IMR-90 (cell line): ENCODE measurements around the gene MVP. TPM values are rescaled to one million over a fixed set of nuclear protein-coding genes. Genes with fewer than 3 reads are reported as not detected.

Experiments
- ATAC-seq: fragments of 200-7000 bp; cut with Tn5 transposase; 2 replicates; pipeline ENCODE4 v1.9.1; 2020; ENCODE audit warnings: low read depth, mild to moderate bottlenecking, moderate library complexity
- BruUV-seq: library from RNA; stranded (reverse); fragments of 400-500 nt; replicated peaks from 2 replicates; lab custom pipeline; 2021; lab: Mats Ljungman, UMichigan
- CTCF ChIA-PET: fragments of 300-600 bp; formaldehyde crosslinking; extraction: SDS; loops from one replicate; lab custom pipeline; 2021; ENCODE audit warnings: antibody characterized with exemption; lab: Yijun Ruan, JAX
- POLR2A ChIA-PET: fragments of 300-600 bp; sonication (Branson Sonifier 250); formaldehyde crosslinking; loops from one replicate; lab custom pipeline; 2022; ENCODE audit warnings: antibody characterized with exemption; ENCODE audit not compliant: unreplicated experiment; lab: Charles Lee
- DNase-seq: peaks from one replicate; pipeline ENCODE4 v3.0.0; 2013
- H2AFZ ChIP-seq: replicated peaks from 2 replicates; pipeline ENCODE3; 2013; ENCODE audit warnings: low read length, mild to moderate bottlenecking; ENCODE audit not compliant: poor library complexity
- H2AK5ac ChIP-seq: 2 replicates; pipeline ENCODE4 v1.6.1; 2013; ENCODE audit warnings: low read depth, low read length, inconsistent platforms
- H2AK9ac ChIP-seq: replicated peaks from 2 replicates; pipeline ENCODE3; 2013; ENCODE audit warnings: mild to moderate bottlenecking, low read depth, low read length, moderate library complexity; ENCODE audit not compliant: poor library complexity
- H2BK120ac ChIP-seq: 2 replicates; pipeline ENCODE4 v1.6.1; 2013; ENCODE audit warnings: low read depth, low read length, inconsistent platforms
- H2BK15ac ChIP-seq: 3 replicates; pipeline ENCODE4 v1.6.1; 2013; ENCODE audit warnings: low read depth, low read length, inconsistent platforms
- H2BK20ac ChIP-seq: 2 replicates; pipeline ENCODE4 v1.6.1; 2013; ENCODE audit warnings: low read depth, mild to moderate bottlenecking, inconsistent platforms, low read length, moderate library complexity
- H2BK5ac ChIP-seq: 2 replicates; pipeline ENCODE4 v1.6.1; 2013; ENCODE audit warnings: mild to moderate bottlenecking, low read depth, low read length, inconsistent platforms; ENCODE audit not compliant: poor library complexity, severe bottlenecking
- H3K14ac ChIP-seq: replicated peaks from 2 replicates; pipeline ENCODE4 v1.6.1; 2013; ENCODE audit warnings: low read depth, low read length, inconsistent platforms
- H3K18ac ChIP-seq: 2 replicates; pipeline ENCODE4 v1.6.1; 2013; ENCODE audit warnings: low read depth, low read length, control low read depth
- H3K23ac ChIP-seq: 2 replicates; pipeline ENCODE4 v1.6.1; 2013; ENCODE audit warnings: low read depth, low read length, inconsistent platforms
- H3K27ac ChIP-seq: 2 replicates; pipeline ENCODE4 v1.5.1; 2013; ENCODE audit warnings: mild to moderate bottlenecking, control low read depth, low read length; ENCODE audit not compliant: insufficient read depth
- H3K27me3 ChIP-seq: 2 replicates; pipeline ENCODE4 v1.6.1; 2013; ENCODE audit warnings: low read length; ENCODE audit not compliant: control insufficient read depth, insufficient read depth
- H3K36me3 ChIP-seq: 2 replicates; pipeline ENCODE4 v1.6.1; 2013; ENCODE audit warnings: low read length, mixed read lengths; ENCODE audit not compliant: control insufficient read depth, insufficient read depth
- H3K4ac ChIP-seq: 2 replicates; pipeline ENCODE4 v1.6.1; 2013; ENCODE audit warnings: low read depth, low read length, inconsistent platforms
- H3K4me1 ChIP-seq: 2 replicates; pipeline ENCODE4 v1.6.1; 2013; ENCODE audit warnings: low read length, mixed read lengths; ENCODE audit not compliant: control insufficient read depth, insufficient read depth
- H3K4me2 ChIP-seq: 2 replicates; pipeline ENCODE4 v1.6.1; 2013; ENCODE audit warnings: low read depth, mild to moderate bottlenecking, control low read depth, low read length, moderate library complexity
- H3K4me3 ChIP-seq: 2 replicates; pipeline ENCODE4 v1.5.1; 2013; ENCODE audit warnings: low read depth, mild to moderate bottlenecking, control low read depth, low read length, moderate library complexity; ENCODE audit not compliant: insufficient read depth
- H3K56ac ChIP-seq: 2 replicates; pipeline ENCODE4 v1.6.1; 2013; ENCODE audit warnings: low read length, inconsistent platforms; ENCODE audit not compliant: insufficient read depth; ENCODE audit errors: extremely low read depth
- H3K79me1 ChIP-seq, 2 experiments: 2 replicates each; pipeline ENCODE4 v1.6.1; 2013; ENCODE audit warnings: low read length in 2 of 2, inconsistent platforms in 1 of 2, low read depth in 1 of 2
- H3K9ac ChIP-seq: 2 replicates; pipeline ENCODE4 v1.6.1; 2013; ENCODE audit warnings: low read depth, low read length, control low read depth
- H3K9me1 ChIP-seq: 2 replicates; pipeline ENCODE4 v1.6.1; 2013; ENCODE audit warnings: low read length, inconsistent platforms; ENCODE audit not compliant: insufficient read depth
- H3K9me3 ChIP-seq: 2 replicates; pipeline ENCODE4 v1.6.1; 2013; ENCODE audit warnings: low read length; ENCODE audit not compliant: control insufficient read depth, insufficient read depth
- H4K20me1 ChIP-seq: 2 replicates; pipeline ENCODE4 v1.6.1; 2013; ENCODE audit warnings: low read length, inconsistent platforms; ENCODE audit not compliant: insufficient read depth
- H4K5ac ChIP-seq: 2 replicates; pipeline ENCODE4 v1.6.1; 2013; ENCODE audit warnings: mild to moderate bottlenecking, low read depth, low read length, control low read depth
- H4K8ac ChIP-seq, 2 experiments: 2 replicates each; pipeline ENCODE4 v1.6.1; 2013; ENCODE audit warnings: low read depth in 2 of 2, low read length in 2 of 2, control low read depth in 1 of 2, inconsistent platforms in 1 of 2
- H4K91ac ChIP-seq: 2 replicates; pipeline ENCODE4 v1.6.1; 2013; ENCODE audit warnings: low read depth, low read length, inconsistent platforms; ENCODE audit not compliant: insufficient read depth
- BHLHE40 ChIP-seq: fragments of 150-350 bp; IDR thresholded peaks from 2 replicates; pipeline ENCODE4 v1.6.1; 2016; ENCODE audit warnings: mild to moderate bottlenecking, low read depth, low read length
- CEBPB ChIP-seq: IDR thresholded peaks from 2 replicates; pipeline ENCODE4 v1.6.1; 2012; ENCODE audit warnings: low read depth, low read length, improper control_type of control experiment
- CHD1 ChIP-seq: IDR thresholded peaks from 2 replicates; pipeline ENCODE4 v1.6.1; 2012; ENCODE audit warnings: low read depth, low read length, improper control_type of control experiment
- FOS ChIP-seq: fragments of 150-350 bp; IDR thresholded peaks from 2 replicates; pipeline ENCODE4 v1.6.1; 2016; ENCODE audit warnings: low read depth, low read length
- RFX5 ChIP-seq: IDR thresholded peaks from 2 replicates; pipeline ENCODE4 v1.8.0; 2012; ENCODE audit warnings: low read depth, mild to moderate bottlenecking, low read length, moderate library complexity
- WGBS, 2 experiments: methylation state at CpG; one replicate each; pipeline versions ENCODE4 v1.1.5 to v1.1.7; 2013; ENCODE audit warnings: missing lambda C conversion rate in 2 of 2; ENCODE audit not compliant: insufficient read length in 1 of 2; ENCODE audit errors: extremely low coverage in 2 of 2; 5-methylcytosine and 5-hydroxymethylcytosine counted together
- dilution Hi-C: fragments of 300-500 bp; cut with HindIII; formaldehyde crosslinking; loops from one replicate; pipeline ENCODE4 v1.14.3; 2018; ENCODE audit warnings: low sequenced_read_pairs; ENCODE audit not compliant: unreplicated experiment
- in situ Hi-C: fragments of 300-500 bp; cut with MboI; formaldehyde crosslinking; loops from 3 replicates; pipeline ENCODE4 v1.14.3; 2019; ENCODE audit warnings: low sequenced_read_pairs, inconsistent platforms, mixed read lengths
- intact Hi-C: fragments of 100-400 bp; cut with micrococcal nuclease; formaldehyde crosslinking; loops from 2 replicates; pipeline ENCODE4 v1.10.0; 2022
- polyA plus RNA-seq, 3 experiments: library from polyadenylated mRNA; depleted of rRNA; stranded (reverse); fragments of >200 nt; gene quantifications; 2 replicates each; pipeline ENCODE4 v1.2.3, GENCODE V29; 2012; ENCODE audit warnings: low replicate concordance in 1 of 3
- total RNA-seq: library from RNA; depleted of rRNA; stranded (reverse); fragments of >200 nt; gene quantifications from 2 replicates; pipeline ENCODE4 v1.2.3, GENCODE V29; 2012
- TF ChIP-seq, protein P1 (sequence below): conservative IDR thresholded peaks from 2 replicates; pipeline ENCODE4 v1.5.1; 2012; ENCODE audit warnings: mild to moderate bottlenecking, low read depth, low read length, improper control_type of control experiment

MVP gene
- total and polyA plus RNA-seq, 2 of the 4 experiments (the other 2 are of a cell fraction), result 204 to 319 TPM

DNA sequence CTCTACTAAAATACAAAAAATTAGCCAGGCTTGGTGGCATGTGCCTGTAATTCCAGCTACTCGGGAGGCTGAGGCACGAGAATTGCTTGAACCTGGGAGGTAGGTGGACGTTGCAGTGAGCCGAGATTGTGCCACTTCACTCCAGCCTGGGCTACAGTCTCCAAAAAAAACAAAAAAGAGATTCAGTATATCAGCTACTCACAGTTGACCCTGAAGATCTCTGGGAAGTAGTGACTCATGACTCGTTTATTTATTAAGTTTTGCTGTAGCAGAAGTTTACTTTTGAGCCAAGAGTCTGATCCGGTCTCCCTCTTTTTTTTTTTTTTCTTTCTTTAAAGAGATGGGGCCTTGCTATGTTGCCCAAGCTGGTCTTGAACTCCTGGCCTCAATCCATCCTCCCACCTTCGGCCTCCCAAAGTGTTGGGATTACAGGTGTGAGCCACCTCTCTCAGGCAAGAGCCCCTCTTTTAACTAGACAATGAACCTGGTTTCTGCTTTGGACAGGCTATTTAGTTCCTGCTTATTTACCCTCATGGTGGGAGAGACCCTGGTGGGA lies 4.4 kb downstream of the MVP start:
- ChIA-PET POLR2A (interaction anchor here (0.7 kb wide), 1 partner anchor 156 kb away, joined by 7 read pairs; no protein-coding TSS in a partner anchor), CTCF (interaction anchor here (0.5 to 1.0 kb wide), 3 partner anchors 19 to 30 kb away, joined by 3 to 4 read pairs (median 3); no protein-coding TSS in a partner anchor)
- Histone ChIP-seq H3K56ac (peak overlapping the region; percentile 88), H3K18ac (peak overlapping the region; percentile 93), H2AK5ac (peak overlapping the region; percentile 100), H4K5ac (peak overlapping the region; percentile 93), H3K27ac (peak overlapping the region; percentile 95), H4K20me1 (peaks cover 22% of the 10 kb centered on the region), H3K23ac (peak overlapping the region; percentile 100), H2BK120ac (peak overlapping the region; percentile 98), H2AFZ (no peak overlapping the region), H3K27me3 (no peaks in the 10 kb centered on the region), H3K4ac (peak overlapping the region; percentile 100), H4K91ac (peak overlapping the region; percentile 97), H3K14ac (peak overlapping the region; percentile 96), H3K79me1 (peaks cover 30 to 78% of the 10 kb centered on the region in 2 experiments), H3K4me2 (peak overlapping the region; percentile 77), H2AK9ac (peak overlapping the region; percentile 98), H4K8ac (peak overlapping the region; percentile 43 to 95), H3K36me3 (peaks cover under 1% of the 10 kb centered on the region; the same call in 1 of the 2 replicates), H2BK20ac (peak overlapping the region; percentile 99), H3K4me1 (peaks cover 37% of the 10 kb centered on the region), H3K9ac (peak overlapping the region; percentile 28), H2BK15ac (peak overlapping the region; percentile 92; the same call in 2 of the 3 replicates), H3K9me1 (peaks cover 30% of the 10 kb centered on the region), H3K4me3 (no peak overlapping the region), H3K9me3 (no peaks in the 10 kb centered on the region), H2BK5ac (peak overlapping the region; percentile 98)
- no TSS peak for BruUV-seq
- dilution Hi-C loops (no loop called here), in situ Hi-C loops (no loop called here), intact Hi-C loops (loop anchor here (5.0 kb wide), 1 partner anchor 38 kb away; the partner anchor contains the start of gene CDIPT)
- peak; percentile 91 for DNase-seq
- ATAC-seq, result peak; percentile 49
- WGBS, 2 experiments, result no CpG with 5 or more reads among the region's 7 CpGs
- no peak for TF ChIP-seq CHD1
- TF ChIP-seq BHLHE40, result no peak
- no peak for TF ChIP-seq CEBPB
- no peak for TF ChIP-seq RFX5
- TF ChIP-seq, protein P1, sequence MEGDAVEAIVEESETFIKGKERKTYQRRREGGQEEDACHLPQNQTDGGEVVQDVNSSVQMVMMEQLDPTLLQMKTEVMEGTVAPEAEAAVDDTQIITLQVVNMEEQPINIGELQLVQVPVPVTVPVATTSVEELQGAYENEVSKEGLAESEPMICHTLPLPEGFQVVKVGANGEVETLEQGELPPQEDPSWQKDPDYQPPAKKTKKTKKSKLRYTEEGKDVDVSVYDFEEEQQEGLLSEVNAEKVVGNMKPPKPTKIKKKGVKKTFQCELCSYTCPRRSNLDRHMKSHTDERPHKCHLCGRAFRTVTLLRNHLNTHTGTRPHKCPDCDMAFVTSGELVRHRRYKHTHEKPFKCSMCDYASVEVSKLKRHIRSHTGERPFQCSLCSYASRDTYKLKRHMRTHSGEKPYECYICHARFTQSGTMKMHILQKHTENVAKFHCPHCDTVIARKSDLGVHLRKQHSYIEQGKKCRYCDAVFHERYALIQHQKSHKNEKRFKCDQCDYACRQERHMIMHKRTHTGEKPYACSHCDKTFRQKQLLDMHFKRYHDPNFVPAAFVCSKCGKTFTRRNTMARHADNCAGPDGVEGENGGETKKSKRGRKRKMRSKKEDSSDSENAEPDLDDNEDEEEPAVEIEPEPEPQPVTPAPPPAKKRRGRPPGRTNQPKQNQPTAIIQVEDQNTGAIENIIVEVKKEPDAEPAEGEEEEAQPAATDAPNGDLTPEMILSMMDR, result no peak
- TF ChIP-seq FOS, result peak; percentile 77; the same call in 1 of the 2 replicates
